Measurements from ENCODE around the gene FAM107B.

GRCh38 chr10:14608381-14609001 is 166.2 kb downstream of the FAM107B start:
- TF ChIP-seq CTCF (IDR thresholded peaks at IDR 0.05) = no peak
- TF ChIP-seq POLR2A (IDR thresholded peaks at IDR 0.05) = no peak

Measured in right lobe of liver (tissue), 4 donors.